Neural crest cell (in vitro differentiated cells): ENCODE data around the gene DOCK11. TPM values are rescaled to one million over a fixed set of nuclear protein-coding genes. Genes with fewer than 3 reads are reported as not detected.
"Not testable (repeated sequence)": the region's sequence is repeated elsewhere in the genome, so short reads cannot be mapped to it uniquely, and the experiment has no call there.

ENCODE experiments used
- DNase-seq: peaks from one replicate; pipeline ENCODE4 v3.0.0; 2021; ENCODE audit warnings: low read depth, mixed read lengths, low spot score
- H3K27ac Mint-ChIP-seq: one replicate; pipeline ENCODE4 v1.8.0; 2021; ENCODE audit warnings: mild to moderate bottlenecking, mixed read lengths; ENCODE audit not compliant: unreplicated experiment
- H3K27me3 Mint-ChIP-seq: 2 replicates; pipeline ENCODE4 v1.8.0; 2021; ENCODE audit warnings: low read depth, mild to moderate bottlenecking, mixed read lengths
- H3K36me3 Mint-ChIP-seq: 2 replicates; pipeline ENCODE4 v1.8.0; 2021; ENCODE audit warnings: low read depth, mild to moderate bottlenecking, mixed read lengths
- H3K4me1 Mint-ChIP-seq: 2 replicates; pipeline ENCODE4 v1.8.0; 2021; ENCODE audit warnings: mixed read lengths
- H3K4me3 Mint-ChIP-seq: one replicate; pipeline ENCODE4 v1.8.0; 2021; ENCODE audit warnings: mild to moderate bottlenecking, mixed read lengths
- H3K9me3 Mint-ChIP-seq: 2 replicates; pipeline ENCODE4 v1.8.0; 2021; ENCODE audit warnings: mixed read lengths
- CTCF ChIP-seq: fragments of 200-600 bp; sonication (generic); conservative IDR thresholded peaks from 2 replicates; pipeline ENCODE4 v1.5.0; 2021; ENCODE audit warnings: antibody characterized with exemption, mild to moderate bottlenecking
- total RNA-seq: library from RNA; stranded (reverse); gene quantifications from 2 replicates; pipeline ENCODE4 v1.2.1, GENCODE V29; 2021

DOCK11 gene
- total RNA-seq, 1 donor from 2014 or later: 14.6 TPM

- no peak for DNase-seq
- H3K9me3 Mint-ChIP-seq: peaks cover 6% of the 10 kb centered on the region
Measured at GRCh38 chrX:118468122-118468521, 27.5 kb upstream of the DOCK11 start.

GRCh38 chrX:118470721-118471347 lies 24.8 kb upstream of the DOCK11 start:
- not testable (repeated sequence) for DNase-seq, H3K4me1 Mint-ChIP-seq, H3K9me3 Mint-ChIP-seq, H3K27me3 Mint-ChIP-seq, H3K4me3 Mint-ChIP-seq, H3K27ac Mint-ChIP-seq, H3K36me3 Mint-ChIP-seq

More at GRCh38 chrX:118468122-118468521, 27.5 kb upstream of the DOCK11 start:
- H3K27me3 Mint-ChIP-seq: no peaks in the 10 kb centered on the region
- no peak for TF ChIP-seq CTCF
- no peaks in the 10 kb centered on the region for H3K4me1 Mint-ChIP-seq
- H3K27ac Mint-ChIP-seq: no peak overlapping the region
- H3K4me3 Mint-ChIP-seq: no peak overlapping the region
- H3K36me3 Mint-ChIP-seq: no peaks in the 10 kb centered on the region

GRCh38 chrX:118474586-118474985 lies 21.0 kb upstream of the DOCK11 start:
- Mint-ChIP-seq H3K27ac (no peak overlapping the region), H3K27me3 (no peaks in the 10 kb centered on the region), H3K9me3 (peaks cover 6% of the 10 kb centered on the region), H3K4me1 (no peaks in the 10 kb centered on the region), H3K4me3 (no peak overlapping the region), H3K36me3 (no peaks in the 10 kb centered on the region)
- DNase-seq: no peak
- TF ChIP-seq CTCF: no peak

- Mint-ChIP-seq H3K36me3 (no peaks in the 10 kb centered on the region), H3K4me3 (no peak overlapping the region), H3K9me3 (peaks cover 6% of the 10 kb centered on the region), H3K27me3 (no peaks in the 10 kb centered on the region), H3K27ac (no peak overlapping the region), H3K4me1 (no peaks in the 10 kb centered on the region)
- TF ChIP-seq CTCF: no peak
- no peak for DNase-seq
Measured at GRCh38 chrX:118475903-118476302, 19.7 kb upstream of the DOCK11 start.

GRCh38 chrX:118480172-118480571 lies 15.4 kb upstream of the DOCK11 start:
- H3K27me3 Mint-ChIP-seq: no peaks in the 10 kb centered on the region
- H3K27ac Mint-ChIP-seq: no peak overlapping the region
- no peaks in the 10 kb centered on the region for H3K36me3 Mint-ChIP-seq
- no peaks in the 10 kb centered on the region for H3K9me3 Mint-ChIP-seq
- no peak for DNase-seq
- H3K4me1 Mint-ChIP-seq: no peaks in the 10 kb centered on the region
- no peak for TF ChIP-seq CTCF
- H3K4me3 Mint-ChIP-seq: no peak overlapping the region

GRCh38 chrX:118482384-118482783 lies 13.2 kb upstream of the DOCK11 start:
- H3K27ac Mint-ChIP-seq, H3K4me3 Mint-ChIP-seq, H3K27me3 Mint-ChIP-seq, H3K4me1 Mint-ChIP-seq, H3K9me3 Mint-ChIP-seq, DNase-seq, H3K36me3 Mint-ChIP-seq: not testable (repeated sequence)
